Stimulated activated CD4-positive, alpha-beta T cell treated with anti-CD3 and anti-CD28 coated beads, Interleukin-15, amount 100 ng/mL, for 1 hour (primary cell): Measurements from ENCODE around the gene WNT9A.
"Not testable (repeated sequence)": the region's sequence is repeated elsewhere in the genome, so short reads cannot be mapped to it uniquely, and the experiment has no call there.

Experiments used
- DNase-seq, 2 donors: peaks; one replicate each; pipeline ENCODE4 v3.0.0-alpha.2; 2020; ENCODE audit warnings: low read depth in 1 of 2, low spot score in 1 of 2

The WNT9A gene

GRCh38 chr1:227947676-227948492 is at the start of gene WNT9A:
TSS of gene WNT9A (minus strand) at chr1:227947932. CDS start at chr1:227947887, 45 bp downstream.
- DNase-seq = no peak

GRCh38 chr1:227996187-227996950 is 48.6 kb upstream of the WNT9A start:
- no peak for DNase-seq

GRCh38 chr1:227994632-227995300 is 47.0 kb upstream of the WNT9A start:
- DNase-seq = no peak

- DNase-seq = no peak
Measured at GRCh38 chr1:227987181-227987580, 39.4 kb upstream of the WNT9A start.

GRCh38 chr1:227975583-227976283 is 28.0 kb upstream of the WNT9A start:
- not testable (repeated sequence) for DNase-seq

GRCh38 chr1:227973724-227974288 is 26.1 kb upstream of the WNT9A start:
- not testable (repeated sequence) for DNase-seq

GRCh38 chr1:227972843-227973374 is 25.2 kb upstream of the WNT9A start:
- not testable (repeated sequence) for DNase-seq

- not testable (repeated sequence) for DNase-seq
Measured at GRCh38 chr1:227972283-227972679, 24.5 kb upstream of the WNT9A start.

- DNase-seq = not testable (repeated sequence)
Measured at GRCh38 chr1:227971643-227972282, 24.0 kb upstream of the WNT9A start.

GRCh38 chr1:227971216-227971615 is 23.5 kb upstream of the WNT9A start:
- DNase-seq = not testable (repeated sequence)

GRCh38 chr1:227970076-227970995 is 22.6 kb upstream of the WNT9A start:
- not testable (repeated sequence) for DNase-seq

- not testable (repeated sequence) for DNase-seq
Measured at GRCh38 chr1:227967815-227968214, 20.1 kb upstream of the WNT9A start.

GRCh38 chr1:227966733-227967132 is 19.0 kb upstream of the WNT9A start:
- DNase-seq = not testable (repeated sequence)

GRCh38 chr1:227961651-227962466 is 14.1 kb upstream of the WNT9A start:
- no peak for DNase-seq

- DNase-seq = no peak
Measured at GRCh38 chr1:227959325-227959860, 11.7 kb upstream of the WNT9A start.

GRCh38 chr1:227958617-227959324 is 11.0 kb upstream of the WNT9A start:
- DNase-seq = no peak

- DNase-seq = no peak
Measured at GRCh38 chr1:227955808-227956207, 8.1 kb upstream of the WNT9A start.
